K562 (cell line): ENCODE results near the gene BRINP2. TPM values are rescaled to one million over a fixed set of nuclear protein-coding genes. Genes with fewer than 3 reads are reported as not detected.

Source experiments
- ATAC-seq: fragments of 200-7000 bp; cut with Tn5 transposase; 3 replicates; pipeline ENCODE4 v1.9.1; 2020; ENCODE audit warnings: moderate library complexity
- BruUV-seq: library from RNA; stranded (reverse); fragments of 400-500 nt; replicated peaks from 2 replicates; lab custom pipeline; 2021; lab: Mats Ljungman, UMichigan
- CTCF ChIA-PET: fragments of 300-600 bp; formaldehyde crosslinking; extraction: SDS; loops from one replicate; lab custom pipeline; 2021; ENCODE audit warnings: low intra/inter-chr PET ratio; lab: Yijun Ruan, JAX
- POLR2A ChIA-PET: fragments of 300-600, 350-650 bp; sonication (Branson Sonifier 250); formaldehyde crosslinking; extraction: SDS; loops from one replicate; lab custom pipeline; 2021; ENCODE audit warnings: antibody characterized with exemption, inconsistent platforms; lab: Yijun Ruan, JAX
- DNase-seq, 4 experiments: peaks; one replicate each; pipeline versions ENCODE4 v3.0.0 to v3.0.0-alpha.2; 2011 to 2018; ENCODE audit warnings: low spot score in 3 of 4, mixed read lengths in 3 of 4; ENCODE audit errors: extremely low read depth in 1 of 4
- FAIRE-seq: peaks from 2 replicates; lab custom pipeline; 2011; peaks lifted over from hg19 to GRCh38; lab: Jason Lieb, UNC
- H2AFZ ChIP-seq: 2 replicates; pipeline ENCODE4 v1.6.0; 2011; ENCODE audit warnings: low read depth, low read length, control low read depth, inconsistent platforms
- H3K27ac ChIP-seq: fragments of 200-600 bp; 3 replicates; pipeline ENCODE4 v1.8.0; 2011; ENCODE audit warnings: low read depth, mild to moderate bottlenecking, control low read depth, inconsistent platforms, low read length, moderate library complexity, mixed read lengths; ENCODE audit errors: extremely low read depth
- H3K27me3 ChIP-seq, 2 experiments: fragments of 300-600 bp in 1 of 2; 2 replicates in 1 of 2; 3 replicates in 1 of 2; pipeline versions ENCODE4 v1.6.0 to v1.8.0; 2011; ENCODE audit warnings: inconsistent platforms in 2 of 2, low read length in 2 of 2, mild to moderate bottlenecking in 1 of 2, mixed read lengths in 1 of 2, moderate library complexity in 1 of 2; ENCODE audit not compliant: control insufficient read depth in 2 of 2, insufficient read depth in 2 of 2
- H3K36me3 ChIP-seq: fragments of 300-600 bp; 3 replicates; pipeline ENCODE4 v1.8.0; 2011; ENCODE audit warnings: mild to moderate bottlenecking, low read length, inconsistent platforms; ENCODE audit not compliant: control insufficient read depth, insufficient read depth
- H3K4me1 ChIP-seq, 2 experiments: fragments of 200-600 bp in 1 of 2; replicated peaks in 1 of 2; 2 replicates in 1 of 2; 3 replicates in 1 of 2; pipeline versions ENCODE4 v1.5.1 to v1.8.0; 2011; ENCODE audit warnings: inconsistent platforms in 2 of 2, low read length in 2 of 2, mild to moderate bottlenecking in 1 of 2, mixed read lengths in 1 of 2, moderate library complexity in 1 of 2; ENCODE audit not compliant: control insufficient read depth in 2 of 2, insufficient read depth in 2 of 2
- H3K4me2 ChIP-seq: 2 replicates; pipeline ENCODE4 v1.6.1; 2011; ENCODE audit warnings: low read length, control low read depth, inconsistent platforms, mixed read lengths; ENCODE audit not compliant: insufficient read depth
- H3K4me3 ChIP-seq: fragments of 200-600 bp; sonication (generic), shearing (Covaris generic); 2 replicates; pipeline ENCODE4 v1.5.1; 2016; ENCODE audit warnings: control low read depth, inconsistent platforms
- H3K79me2 ChIP-seq: fragments of 200-600 bp; 3 replicates; pipeline ENCODE4 v1.8.0; 2011; ENCODE audit warnings: low read length, inconsistent platforms; ENCODE audit not compliant: control insufficient read depth, insufficient read depth
- H3K9ac ChIP-seq, 2 experiments: 2 replicates each; pipeline versions ENCODE4 v1.6.0 to v1.6.1; 2011; ENCODE audit warnings: low read depth in 2 of 2, low read length in 2 of 2, control low read depth in 1 of 2, inconsistent platforms in 1 of 2, mild to moderate bottlenecking in 1 of 2, mixed read lengths in 1 of 2; ENCODE audit not compliant: insufficient read depth in 1 of 2
- H3K9me1 ChIP-seq: one replicate; pipeline ENCODE4 v1.6.0; 2011; ENCODE audit warnings: inconsistent platforms, mild to moderate bottlenecking, low read length, moderate library complexity; ENCODE audit not compliant: control insufficient read depth, insufficient read depth
- H3K9me3 ChIP-seq: replicated peaks from 2 replicates; pipeline ENCODE4 v1.5.1; 2011; ENCODE audit warnings: low read depth, low read length, inconsistent platforms; ENCODE audit not compliant: control insufficient read depth, insufficient read depth
- H4K20me1 ChIP-seq: replicated peaks from 2 replicates; pipeline ENCODE4 v1.6.1; 2011; ENCODE audit warnings: low read length, inconsistent platforms, mixed read lengths; ENCODE audit not compliant: control insufficient read depth, insufficient read depth
- CBX8 ChIP-seq: fragments of 200-600 bp; sonication (generic); IDR thresholded peaks from 2 replicates; pipeline ENCODE4 v1.6.1; 2012; ENCODE audit warnings: borderline replicate concordance, mixed run types, low read depth, mild to moderate bottlenecking, moderate library complexity, mixed read lengths, low read length, control low read depth, inconsistent platforms; ENCODE audit not compliant: poor library complexity, severe bottlenecking; ENCODE audit errors: extremely low read depth
- CTCFL ChIP-seq: IDR thresholded peaks from 2 replicates; pipeline ENCODE4 v1.6.1; 2011; ENCODE audit warnings: borderline replicate concordance, low read depth, mild to moderate bottlenecking, moderate library complexity, low read length; ENCODE audit not compliant: insufficient read depth, poor library complexity, severe bottlenecking
- EP300 ChIP-seq: IDR thresholded peaks from 2 replicates; pipeline ENCODE4 v1.6.1; 2012; ENCODE audit warnings: low read length, improper control_type of control experiment
- GABPB2 ChIP-seq: fragments of 250-450 bp; sonication (Bioruptor Pico); conservative IDR thresholded peaks from 2 replicates; pipeline ENCODE4 v1.5.1; 2021; ENCODE audit warnings: mild to moderate bottlenecking
- KLF16 ChIP-seq: IDR thresholded peaks from 2 replicates; pipeline ENCODE4 v1.6.1; 2016; ENCODE audit warnings: antibody characterized with exemption
- MAFF ChIP-seq: IDR thresholded peaks from 2 replicates; pipeline ENCODE4 v1.6.1; 2012; ENCODE audit warnings: low read length, improper control_type of control experiment
- MBD1 ChIP-seq: fragments of 250-450 bp; sonication (Bioruptor Pico); IDR thresholded peaks from 2 replicates; pipeline ENCODE4 v1.8.0; 2022; ENCODE audit warnings: inconsistent platforms
- NR2F6 ChIP-seq: fragments of 450-650 bp; formaldehyde crosslinking; IDR thresholded peaks from 2 replicates; pipeline ENCODE4 v1.4.0; 2020; ENCODE audit warnings: mild to moderate bottlenecking
- SMARCA4 ChIP-seq: fragments of 450-650 bp; IDR thresholded peaks from 2 replicates; pipeline ENCODE4 v1.6.1; 2016
- ZKSCAN1 ChIP-seq: fragments of 150-350 bp; IDR thresholded peaks from 2 replicates; pipeline ENCODE4 v1.6.1; 2016; ENCODE audit warnings: low read depth, low read length
- ZNF24 ChIP-seq: fragments of 450-650 bp; IDR thresholded peaks from 2 replicates; pipeline ENCODE4 v1.6.1; 2016
- ZNF316 ChIP-seq: fragments of 450-650 bp; IDR thresholded peaks from 2 replicates; pipeline ENCODE4 v1.6.1; 2016
- ZNF717 ChIP-seq: fragments of 250-450 bp; sonication (Bioruptor Pico); IDR thresholded peaks from 2 replicates; pipeline ENCODE4 v1.5.0; 2021
- ZNF766 ChIP-seq: fragments of 200-800 bp; sonication (Bioruptor generic); conservative IDR thresholded peaks from 2 replicates; pipeline ENCODE4 v1.6.1; 2016; ENCODE audit warnings: missing genetic modification characterization, missing compliant biosample characterization
- WGBS: fragments of 100-300 bp; shearing (Covaris generic); methylation state at CpG from one replicate; pipeline ENCODE4 v1.1.6; 2016; ENCODE audit warnings: low coverage, mixed read lengths; ENCODE audit not compliant: insufficient coverage; ENCODE audit errors: missing lambda C conversion rate; 5-methylcytosine and 5-hydroxymethylcytosine counted together
- in situ Hi-C: fragments of 300-500 bp; cut with MboI; formaldehyde crosslinking; loops from 4 replicates; pipeline ENCODE4 v1.15.0; 2018; ENCODE audit warnings: inconsistent platforms, mixed read lengths
- intact Hi-C: fragments of 100-400 bp; cut with micrococcal nuclease; formaldehyde crosslinking; loops from 2 replicates; pipeline ENCODE4 v1.14.2; 2022
- polyA plus RNA-seq, 8 experiments: library from polyadenylated mRNA; depleted of rRNA in 4 of 8; stranded (reverse) in 5 of 8; unstranded in 3 of 8; fragments of >200 nt; fragmentation: Nextera tagmentation in 2 of 8; fragmentation: Illumina TruSeq in 1 of 8; extraction: Ambion mirVana in 2 of 8; extraction: Trizol in 1 of 8; gene quantifications; 2 replicates each; pipeline versions ENCODE4 v1.2.1 to v1.2.3, GENCODE V29; 2011 to 2014; ENCODE audit warnings: inconsistent platforms in 1 of 8, missing spikeins in 1 of 8
- total RNA-seq, 7 experiments: library from RNA; depleted of rRNA in 6 of 7; stranded (reverse); fragments of >200 nt in 6 of 7; fragmentation: Illumina TruSeq in 2 of 7; extraction: Trizol in 2 of 7; gene quantifications; 2 replicates each; pipeline versions ENCODE4 v1.2.1 to v1.2.3, GENCODE V29; 2011 to 2021; ENCODE audit warnings: low replicate concordance in 1 of 7
- TF ChIP-seq, protein P1 (sequence below): sonication (generic); formaldehyde crosslinking; IDR thresholded peaks from 2 replicates; pipeline ENCODE4 v1.9.0; 2022; ENCODE audit warnings: mild to moderate bottlenecking, missing genetic modification reagents

BRINP2 gene
- total and polyA plus RNA-seq, 9 of the 15 experiments (the other 6 are each of a cell fraction or from before 2014, with no cell fraction given), result not detected

GRCh38 chr1:177282976-177283375, 112.2 kb downstream of the BRINP2 start (continued):
- no peak for TF ChIP-seq CTCFL
- TF ChIP-seq, all 486 proteins: peak for 0

DNA sequence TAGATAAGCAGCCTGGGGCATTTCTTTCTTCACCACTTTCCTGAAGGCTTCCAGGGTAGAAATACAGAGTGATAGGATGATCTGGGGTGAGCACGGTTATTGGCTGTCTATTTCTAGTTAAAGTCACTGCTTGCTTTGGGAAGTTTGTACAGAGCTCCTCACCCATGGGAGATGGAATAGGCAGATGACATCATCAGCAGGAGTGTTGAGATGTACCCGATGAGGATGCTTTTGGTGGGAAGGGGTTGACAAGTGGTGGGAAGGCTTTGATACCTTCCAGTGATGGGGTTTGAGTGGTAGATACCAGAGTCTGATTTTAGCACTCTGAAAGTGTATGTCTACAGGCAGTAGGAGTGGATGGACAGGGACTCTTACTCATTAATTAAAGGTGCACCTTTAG, 112.6 kb downstream of the BRINP2 start:
- no peak for DNase-seq
- Histone ChIP-seq H3K79me2 (no peaks in the 10 kb centered on the region), H3K27ac (no peak overlapping the region), H3K9ac (no peak overlapping the region), H3K4me1 (no peaks in the 10 kb centered on the region), H3K4me3 (no peak overlapping the region), H3K9me3 (no peaks in the 10 kb centered on the region), H3K27me3 (no peaks in the 10 kb centered on the region), H3K4me2 (no peak overlapping the region), H3K36me3 (no peaks in the 10 kb centered on the region), H2AFZ (no peak overlapping the region), H3K9me1 (no peaks in the 10 kb centered on the region), H4K20me1 (no peaks in the 10 kb centered on the region)
- no peak for FAIRE-seq
- in situ Hi-C loops, result no loop called here
- CTCF ChIA-PET, result no interaction called here
- no peak for ATAC-seq
- no TSS peak for BruUV-seq
- 0% methylated on average over 2 of the region's 2 CpGs for WGBS
- POLR2A ChIA-PET, result no interaction called here
- intact Hi-C loops, result no loop called here
- TF ChIP-seq, protein P1, sequence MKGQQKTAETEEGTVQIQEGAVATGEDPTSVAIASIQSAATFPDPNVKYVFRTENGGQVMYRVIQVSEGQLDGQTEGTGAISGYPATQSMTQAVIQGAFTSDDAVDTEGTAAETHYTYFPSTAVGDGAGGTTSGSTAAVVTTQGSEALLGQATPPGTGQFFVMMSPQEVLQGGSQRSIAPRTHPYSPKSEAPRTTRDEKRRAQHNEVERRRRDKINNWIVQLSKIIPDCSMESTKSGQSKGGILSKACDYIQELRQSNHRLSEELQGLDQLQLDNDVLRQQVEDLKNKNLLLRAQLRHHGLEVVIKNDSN (CRISPR knock-in tag), result no peak
- TF ChIP-seq ZNF717, result no peak
- no peak for TF ChIP-seq ZNF766 (CRISPR knock-in tag)
- no peak for TF ChIP-seq EP300
- TF ChIP-seq MAFF, result no peak
- TF ChIP-seq ZKSCAN1, result no peak
- no peak for TF ChIP-seq GABPB2 (CRISPR knock-in tag)
- TF ChIP-seq CBX8, result no peak
- TF ChIP-seq NR2F6 (CRISPR knock-in tag), result no peak
- TF ChIP-seq MBD1 (CRISPR knock-in tag), result no peak
- TF ChIP-seq ZNF24, result no peak
- TF ChIP-seq KLF16, result no peak
- no peak for TF ChIP-seq SMARCA4
- TF ChIP-seq ZNF316, result no peak
